OCI-LY7 (cell line): Measurements from ENCODE around the gene RNF183.

Experiments used
- EZH2phosphoT487 ChIP-seq: fragments of 200-600 bp; sonication (generic); IDR thresholded peaks from 2 replicates; pipeline ENCODE4 v1.6.1; 2018; ENCODE audit warnings: low read depth, borderline replicate concordance, mild to moderate bottlenecking, mixed run types, antibody characterized with exemption, low read length, moderate library complexity, mixed read lengths
- TF ChIP-seq, protein P1 (sequence below): fragments of 200-600 bp; sonication (generic); conservative IDR thresholded peaks from 2 replicates; pipeline ENCODE4 v1.5.1; 2014; ENCODE audit warnings: mild to moderate bottlenecking, antibody characterized with exemption, low read length, moderate library complexity, mixed read lengths

DNA sequence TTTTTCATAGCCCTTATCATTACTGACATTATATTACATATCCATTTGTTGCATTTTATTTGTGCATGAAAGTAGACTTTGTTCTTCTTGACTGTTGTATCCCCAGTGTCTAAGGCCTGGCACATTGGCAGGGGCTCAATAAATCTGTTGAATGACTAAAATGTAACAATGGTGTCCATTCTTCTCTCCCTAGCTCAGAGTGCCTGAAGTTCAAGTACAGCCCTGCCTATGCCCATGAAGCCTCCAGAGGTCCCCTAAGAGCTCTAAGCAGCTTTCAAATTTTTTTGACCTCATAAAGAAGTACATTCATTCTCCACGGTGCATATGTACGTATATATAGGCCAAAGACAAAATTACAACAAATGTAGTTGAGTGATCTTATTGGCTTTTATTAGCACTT lies 42.0 kb upstream of the RNF183 start:
- TF ChIP-seq, protein P1, sequence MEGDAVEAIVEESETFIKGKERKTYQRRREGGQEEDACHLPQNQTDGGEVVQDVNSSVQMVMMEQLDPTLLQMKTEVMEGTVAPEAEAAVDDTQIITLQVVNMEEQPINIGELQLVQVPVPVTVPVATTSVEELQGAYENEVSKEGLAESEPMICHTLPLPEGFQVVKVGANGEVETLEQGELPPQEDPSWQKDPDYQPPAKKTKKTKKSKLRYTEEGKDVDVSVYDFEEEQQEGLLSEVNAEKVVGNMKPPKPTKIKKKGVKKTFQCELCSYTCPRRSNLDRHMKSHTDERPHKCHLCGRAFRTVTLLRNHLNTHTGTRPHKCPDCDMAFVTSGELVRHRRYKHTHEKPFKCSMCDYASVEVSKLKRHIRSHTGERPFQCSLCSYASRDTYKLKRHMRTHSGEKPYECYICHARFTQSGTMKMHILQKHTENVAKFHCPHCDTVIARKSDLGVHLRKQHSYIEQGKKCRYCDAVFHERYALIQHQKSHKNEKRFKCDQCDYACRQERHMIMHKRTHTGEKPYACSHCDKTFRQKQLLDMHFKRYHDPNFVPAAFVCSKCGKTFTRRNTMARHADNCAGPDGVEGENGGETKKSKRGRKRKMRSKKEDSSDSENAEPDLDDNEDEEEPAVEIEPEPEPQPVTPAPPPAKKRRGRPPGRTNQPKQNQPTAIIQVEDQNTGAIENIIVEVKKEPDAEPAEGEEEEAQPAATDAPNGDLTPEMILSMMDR = no peak
- TF ChIP-seq EZH2phosphoT487 = no peak
